T-helper 2 cell treated with Interferon-gamma antibody and Interleukin-4, amounts not matched to agents 5 μg/mL and 100 μg/mL, for 36 hours (primary cell): ENCODE measurements around the gene ALOX12B.
A peak's percentile ranks its signal among the peaks of the same experiment; 100 is the strongest.
"Not testable (repeated sequence)": the region's sequence is repeated elsewhere in the genome, so short reads cannot be mapped to it uniquely, and the experiment has no call there.

Source experiments
- DNase-seq: peaks from one replicate; pipeline ENCODE4 v3.0.0; 2021; ENCODE audit warnings: low spot score
- H3K27ac Mint-ChIP-seq: one replicate; pipeline ENCODE4 v1.8.0; 2021; ENCODE audit warnings: mild to moderate bottlenecking, mixed read lengths
- H3K27me3 Mint-ChIP-seq: one replicate; pipeline ENCODE4 v1.8.0; 2021; ENCODE audit warnings: low read depth, mixed read lengths
- H3K36me3 Mint-ChIP-seq: one replicate; pipeline ENCODE4 v1.8.0; 2021; ENCODE audit warnings: low read depth, mixed read lengths
- H3K4me1 Mint-ChIP-seq: one replicate; pipeline ENCODE4 v1.8.0; 2021; ENCODE audit warnings: low read depth, mixed read lengths
- H3K4me3 Mint-ChIP-seq: one replicate; pipeline ENCODE4 v1.8.0; 2022; ENCODE audit warnings: mild to moderate bottlenecking, moderate library complexity, mixed read lengths
- H3K9me3 Mint-ChIP-seq: one replicate; pipeline ENCODE4 v1.8.0; 2021; ENCODE audit warnings: mixed read lengths

Gene ALOX12B

GRCh38 chr17:8044819-8045810, 42.4 kb downstream of the ALOX12B start:
- no peak for DNase-seq
- H3K36me3 Mint-ChIP-seq: no peaks in the 10 kb centered on the region
- no peak overlapping the region for H3K4me3 Mint-ChIP-seq
- peaks cover 10% of the 10 kb centered on the region for H3K27me3 Mint-ChIP-seq
- H3K27ac Mint-ChIP-seq: no peak overlapping the region
- H3K4me1 Mint-ChIP-seq: no peaks in the 10 kb centered on the region
- H3K9me3 Mint-ChIP-seq: no peaks in the 10 kb centered on the region

GRCh38 chr17:8041979-8042378, 45.5 kb downstream of the ALOX12B start:
- Mint-ChIP-seq H3K27me3 (peaks cover 28% of the 10 kb centered on the region), H3K27ac (no peak overlapping the region)

GRCh38 chr17:8041249-8041928, 46.1 kb downstream of the ALOX12B start:
- Mint-ChIP-seq H3K4me3 (no peak overlapping the region), H3K4me1 (no peaks in the 10 kb centered on the region), H3K9me3 (no peaks in the 10 kb centered on the region), H3K27ac (no peak overlapping the region), H3K27me3 (peaks cover 28% of the 10 kb centered on the region), H3K36me3 (no peaks in the 10 kb centered on the region)
- peak; percentile 33 for DNase-seq

More at GRCh38 chr17:8041979-8042378, 45.5 kb downstream of the ALOX12B start:
- H3K36me3 Mint-ChIP-seq: no peaks in the 10 kb centered on the region
- no peaks in the 10 kb centered on the region for H3K4me1 Mint-ChIP-seq
- DNase-seq: no peak
- no peak overlapping the region for H3K4me3 Mint-ChIP-seq
- H3K9me3 Mint-ChIP-seq: no peaks in the 10 kb centered on the region

- Mint-ChIP-seq H3K4me1 (no peaks in the 10 kb centered on the region), H3K27ac (no peak overlapping the region), H3K9me3 (no peaks in the 10 kb centered on the region), H3K36me3 (no peaks in the 10 kb centered on the region), H3K27me3 (peaks cover 29% of the 10 kb centered on the region), H3K4me3 (no peak overlapping the region)
- no peak for DNase-seq
These were observed 47.8 kb downstream of the ALOX12B start for GRCh38 chr17:8039611-8040168.

GRCh38 chr17:8038954-8039610, 48.4 kb downstream of the ALOX12B start, which contains the start of gene ALOX15B:
ALOX15B (plus strand) TSS chr17:8039059; CDS start chr17:8039156, 97 bp downstream.
- Mint-ChIP-seq H3K4me1 (no peaks in the 10 kb centered on the region), H3K27ac (no peak within 1 kb of the TSS), H3K4me3 (no peak within 1 kb of the TSS), H3K36me3 (no peaks in the 10 kb centered on the region), H3K27me3 (peaks cover 31% of the 10 kb centered on the region), H3K9me3 (no peaks in the 10 kb centered on the region)
- DNase-seq: no peak

GRCh38 chr17:8032442-8032841, 55.1 kb downstream of the ALOX12B start:
- no peaks in the 10 kb centered on the region for H3K36me3 Mint-ChIP-seq
- DNase-seq: no peak
- no peaks in the 10 kb centered on the region for H3K9me3 Mint-ChIP-seq
- H3K27ac Mint-ChIP-seq: no peak overlapping the region
- H3K4me3 Mint-ChIP-seq: no peak overlapping the region
- H3K4me1 Mint-ChIP-seq: no peaks in the 10 kb centered on the region
- H3K27me3 Mint-ChIP-seq: peaks cover 24% of the 10 kb centered on the region

GRCh38 chr17:8031950-8032349, 55.6 kb downstream of the ALOX12B start:
- H3K27ac Mint-ChIP-seq: no peak overlapping the region
- DNase-seq: no peak
- no peaks in the 10 kb centered on the region for H3K4me1 Mint-ChIP-seq
- H3K36me3 Mint-ChIP-seq: no peaks in the 10 kb centered on the region
- peaks cover 27% of the 10 kb centered on the region for H3K27me3 Mint-ChIP-seq
- H3K4me3 Mint-ChIP-seq: no peak overlapping the region
- no peaks in the 10 kb centered on the region for H3K9me3 Mint-ChIP-seq

- no peaks in the 10 kb centered on the region for H3K36me3 Mint-ChIP-seq
- no peak overlapping the region for H3K4me3 Mint-ChIP-seq
- DNase-seq: no peak
- H3K9me3 Mint-ChIP-seq: no peaks in the 10 kb centered on the region
- peaks cover 29% of the 10 kb centered on the region for H3K27me3 Mint-ChIP-seq
- no peak overlapping the region for H3K27ac Mint-ChIP-seq
- H3K4me1 Mint-ChIP-seq: no peaks in the 10 kb centered on the region
These were observed 56.3 kb downstream of the ALOX12B start for GRCh38 chr17:8031261-8031661.

- no peak overlapping the region for H3K27ac Mint-ChIP-seq
- no peak for DNase-seq
- no peaks in the 10 kb centered on the region for H3K4me1 Mint-ChIP-seq
- no peaks in the 10 kb centered on the region for H3K36me3 Mint-ChIP-seq
- H3K4me3 Mint-ChIP-seq: no peak overlapping the region
- peaks cover 36% of the 10 kb centered on the region for H3K27me3 Mint-ChIP-seq
- H3K9me3 Mint-ChIP-seq: no peaks in the 10 kb centered on the region
These were observed 58.4 kb downstream of the ALOX12B start for GRCh38 chr17:8029121-8029520.

- Mint-ChIP-seq H3K9me3 (no peaks in the 10 kb centered on the region), H3K4me3 (no peak overlapping the region), H3K27ac (no peak overlapping the region), H3K27me3 (peaks cover 27% of the 10 kb centered on the region), H3K4me1 (no peaks in the 10 kb centered on the region), H3K36me3 (no peaks in the 10 kb centered on the region)
- no peak for DNase-seq
These were observed 62.2 kb downstream of the ALOX12B start for GRCh38 chr17:8025176-8025911.

GRCh38 chr17:8024161-8024560, 63.4 kb downstream of the ALOX12B start:
- peaks cover 31% of the 10 kb centered on the region for H3K27me3 Mint-ChIP-seq
- not testable (repeated sequence) for H3K4me1 Mint-ChIP-seq, H3K9me3 Mint-ChIP-seq, DNase-seq, H3K27ac Mint-ChIP-seq, H3K4me3 Mint-ChIP-seq, H3K36me3 Mint-ChIP-seq
